Iris pigment epithelial cell (primary cell): Measurements from ENCODE around the gene TOR1A.
"Not testable (repeated sequence)": the region's sequence is repeated elsewhere in the genome, so short reads cannot be mapped to it uniquely, and the experiment has no call there.

ENCODE experiments used
- DNase-seq: peaks from one replicate; pipeline ENCODE4 v3.0.0-alpha.2; 2011; ENCODE audit warnings: low read depth

Gene TOR1A

DNA sequence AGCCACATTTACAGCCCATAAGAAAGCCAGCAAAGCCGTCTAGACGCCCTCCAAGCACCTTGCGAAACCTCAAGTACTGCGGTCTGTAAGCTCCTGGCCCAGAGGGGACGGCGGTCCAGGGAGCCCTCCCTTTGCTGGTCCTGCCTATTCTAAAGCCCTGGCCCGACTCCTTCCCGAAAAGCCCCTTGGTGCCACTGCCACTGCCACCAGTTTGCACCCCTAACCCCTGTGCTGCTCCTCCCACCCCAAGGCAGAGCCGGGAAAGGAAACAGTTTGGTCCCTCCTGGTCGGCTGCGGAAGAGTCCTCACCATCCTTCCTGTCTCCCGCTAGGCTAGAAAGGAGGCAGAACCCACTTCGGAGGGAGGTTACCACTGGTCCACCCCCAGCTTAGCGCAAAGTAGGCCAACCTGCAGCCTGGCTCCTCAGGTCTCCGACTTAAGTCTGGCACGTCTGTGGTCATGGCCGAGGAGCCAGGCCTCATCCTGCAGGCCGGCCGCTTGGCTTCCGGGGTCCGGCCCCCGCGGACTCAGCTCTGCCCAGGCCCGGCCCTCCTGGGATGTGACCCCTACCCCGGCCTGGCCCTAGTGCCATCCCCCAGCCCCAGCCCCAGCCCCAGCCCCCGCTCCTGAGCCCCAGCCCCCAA is 916 bp downstream of the TOR1A start:
- DNase-seq = peak; percentile 66

DNA sequence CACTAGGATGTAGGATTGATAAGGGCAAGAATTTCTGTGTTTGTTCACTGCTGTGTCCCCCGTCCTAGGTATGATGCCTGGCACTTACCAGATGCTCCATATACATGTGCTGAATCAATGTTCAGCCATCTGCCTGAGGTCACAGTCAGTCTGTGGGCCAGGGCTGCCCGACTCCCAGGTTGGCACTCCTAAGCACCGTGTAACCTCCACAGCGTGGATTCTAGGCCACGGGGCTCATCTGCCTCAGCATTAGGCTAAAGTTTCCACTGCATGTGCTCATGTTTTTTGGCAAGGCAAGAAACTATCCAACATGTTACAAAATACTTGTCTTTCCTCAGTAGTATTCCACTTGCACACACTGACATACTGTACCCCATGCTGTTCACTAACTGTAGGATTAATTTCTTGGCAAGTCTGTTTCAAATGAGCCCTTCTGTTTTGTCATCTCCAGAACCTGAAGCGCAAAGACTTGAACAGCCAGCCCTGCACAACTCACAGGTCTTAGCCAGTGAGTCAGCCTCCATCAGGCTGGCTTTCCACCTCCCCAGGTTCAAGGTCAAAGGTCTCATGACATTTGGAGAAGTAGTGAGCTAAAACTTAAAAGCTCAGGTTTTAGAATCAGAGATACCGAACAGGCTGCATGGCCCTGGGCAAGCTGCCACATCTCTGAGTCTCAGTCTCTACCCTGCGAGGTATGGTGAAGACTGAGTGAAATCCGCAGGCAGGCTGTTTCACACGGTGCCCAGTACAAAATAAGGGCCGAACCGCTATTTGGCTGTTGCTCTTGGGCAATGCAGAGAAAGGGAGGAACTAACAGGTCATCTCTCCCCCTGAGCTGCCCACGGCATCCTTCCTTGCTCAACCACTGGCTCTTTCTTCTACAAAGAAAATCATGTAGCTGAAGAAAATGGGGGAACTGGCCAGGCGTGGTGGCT is 7.2 kb downstream of the TOR1A start:
- no peak for DNase-seq

DNA sequence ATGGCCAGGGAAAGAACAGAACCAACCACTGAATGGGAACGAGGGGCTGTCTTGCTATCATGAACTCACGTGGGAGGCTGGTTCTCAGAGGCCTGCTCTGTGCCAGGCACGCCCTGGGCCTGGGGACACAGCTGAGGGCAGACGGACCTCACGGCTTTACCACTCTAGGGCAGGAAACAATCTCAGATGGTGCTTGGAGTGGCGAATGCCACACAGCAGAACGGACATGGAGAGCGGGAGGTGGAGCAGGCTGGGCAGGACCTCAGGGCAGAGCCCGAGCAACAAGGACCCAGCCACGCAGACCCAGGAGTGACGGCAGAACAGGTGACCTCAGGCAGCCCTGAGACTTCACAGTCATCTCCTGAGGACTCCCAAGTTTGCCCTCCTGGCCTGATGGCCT is 8.7 kb downstream of the TOR1A start:
- no peak for DNase-seq

DNA sequence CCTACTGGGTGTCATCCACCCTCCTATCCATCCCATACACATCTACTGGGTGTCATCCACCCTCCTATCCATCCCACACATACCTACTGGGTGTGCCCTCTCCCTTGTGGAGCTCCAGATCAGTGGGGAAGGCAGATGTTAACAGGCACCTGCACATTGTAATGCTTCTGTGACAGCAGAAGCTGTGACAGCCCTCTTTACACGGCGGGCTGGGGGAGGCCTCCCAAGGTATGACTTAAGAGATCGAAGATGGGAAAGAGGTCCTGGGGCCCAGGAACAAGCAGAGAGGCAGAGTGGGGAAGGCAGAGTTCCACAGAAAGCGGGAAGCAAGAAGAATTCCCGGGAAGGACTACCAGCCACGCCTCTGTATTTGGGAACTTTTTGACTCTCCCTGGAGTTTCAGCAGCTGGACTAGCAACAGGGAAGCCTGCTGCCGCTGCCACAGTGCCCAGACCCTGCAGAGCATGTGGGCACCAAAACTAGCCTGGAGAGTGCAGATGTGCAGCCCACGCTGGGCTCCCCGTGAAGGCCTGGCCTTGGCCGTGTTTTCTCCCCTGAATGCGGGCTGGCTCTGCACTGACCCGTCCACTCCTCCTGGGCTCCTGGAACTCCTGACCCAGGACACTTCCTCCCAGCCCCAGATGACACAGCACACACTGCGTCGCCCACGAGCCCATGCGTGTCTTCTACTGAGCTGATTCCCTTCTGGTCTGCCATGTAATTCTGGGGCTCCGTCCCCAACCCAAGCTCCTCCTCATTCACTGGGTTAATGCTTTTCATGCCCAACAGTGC is 9.3 kb downstream of the TOR1A start:
- DNase-seq = no peak

DNA sequence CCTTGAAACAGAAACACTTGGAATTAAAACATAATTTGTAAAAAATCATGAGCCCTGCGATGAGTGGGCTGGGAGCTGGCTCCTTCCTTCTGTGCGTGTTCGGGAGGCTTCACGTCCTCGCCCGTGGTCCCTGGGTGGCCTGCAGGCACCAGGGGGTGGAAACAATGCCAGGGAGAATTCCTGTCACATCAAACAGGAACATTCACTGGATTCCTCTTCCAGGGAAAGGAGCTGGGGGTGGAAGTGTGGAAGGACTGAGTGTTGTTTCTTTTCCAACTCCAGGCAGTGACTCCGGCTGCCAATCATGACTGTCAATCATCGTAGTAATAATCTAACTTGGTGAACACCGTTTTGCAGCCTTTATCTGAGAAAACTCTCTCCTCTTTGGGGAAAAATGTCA is 10.3 kb downstream of the TOR1A start:
- no peak for DNase-seq

- DNase-seq = no peak
Observed at GRCh38 chr9:129812385-129812784, 11.6 kb downstream of the TOR1A start.

GRCh38 chr9:129811967-129812363 is 12.0 kb downstream of the TOR1A start:
- no peak for DNase-seq

GRCh38 chr9:129810788-129811187 is 13.1 kb downstream of the TOR1A start:
- DNase-seq = no peak

DNA sequence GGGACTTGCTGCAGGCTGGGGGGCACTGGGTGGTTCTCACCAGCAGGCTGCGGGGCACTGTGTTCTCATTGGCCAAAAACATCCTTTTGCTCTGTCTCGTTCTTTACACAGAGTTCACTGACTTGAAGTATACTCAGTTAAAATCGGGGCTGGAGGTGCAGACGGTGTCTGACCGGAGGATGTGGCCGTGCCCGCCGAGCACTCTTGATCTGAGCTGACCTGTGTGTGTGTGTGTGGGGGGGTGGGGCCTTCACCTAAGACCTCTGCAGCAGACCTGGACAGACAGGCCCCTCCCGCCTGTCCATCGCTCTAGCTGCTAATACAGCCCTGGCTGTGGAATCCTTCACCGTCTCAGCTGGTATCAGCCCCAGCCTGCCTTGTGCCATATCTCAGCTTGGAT is 13.8 kb downstream of the TOR1A start:
- no peak for DNase-seq

GRCh38 chr9:129809346-129809745 is 14.6 kb downstream of the TOR1A start:
- no peak for DNase-seq

DNA sequence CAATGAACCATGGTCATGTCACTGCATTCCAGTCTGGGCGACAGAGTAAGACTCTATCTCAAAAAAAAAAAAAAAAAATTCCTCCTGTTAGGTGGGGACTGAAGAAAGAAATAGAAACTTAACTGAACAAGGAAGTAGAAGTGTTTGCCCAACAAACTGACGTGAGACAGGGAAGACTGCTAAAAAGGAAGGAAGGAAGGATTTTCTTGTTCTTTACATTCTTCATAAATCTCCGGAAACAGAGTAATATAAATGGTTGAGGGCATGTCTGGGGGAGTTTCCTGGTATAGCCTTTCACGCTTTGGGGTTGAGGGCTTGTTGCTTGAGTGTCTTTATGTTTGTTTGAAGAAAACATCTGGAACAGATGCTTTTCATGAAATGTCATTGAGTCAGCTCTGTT is 17.9 kb downstream of the TOR1A start:
- no peak for DNase-seq

GRCh38 chr9:129803676-129804060 is 20.3 kb downstream of the TOR1A start:
- DNase-seq = peak; percentile 16

- peak; percentile 93 for DNase-seq
Observed at GRCh38 chr9:129802833-129803675, 20.9 kb downstream of the TOR1A start, which contains the start of gene TOR1B. TOR1B (plus strand) TSS chr9:129803184; CDS start chr9:129803213, 29 bp downstream.

DNA sequence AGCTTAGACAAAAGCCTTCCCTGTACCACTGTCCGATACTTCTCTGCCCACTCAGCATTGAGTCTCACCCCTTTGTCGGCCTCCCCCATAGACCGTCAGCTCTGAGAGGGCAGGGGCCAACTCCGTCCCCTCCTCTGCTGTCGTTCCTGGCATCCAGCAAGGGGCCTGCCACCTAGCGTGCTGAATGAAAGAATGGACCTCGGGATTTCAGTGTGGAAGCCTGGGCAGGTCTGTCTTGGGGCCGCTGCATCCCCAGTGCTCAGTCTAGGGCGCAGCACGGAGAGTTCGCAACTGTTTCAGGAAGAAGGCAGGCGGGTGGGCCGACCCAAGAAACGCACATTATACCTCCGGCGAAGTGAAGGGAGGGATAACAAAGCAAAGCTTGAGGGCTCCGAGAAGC is 22.4 kb downstream of the TOR1A start:
- DNase-seq = no peak

DNA sequence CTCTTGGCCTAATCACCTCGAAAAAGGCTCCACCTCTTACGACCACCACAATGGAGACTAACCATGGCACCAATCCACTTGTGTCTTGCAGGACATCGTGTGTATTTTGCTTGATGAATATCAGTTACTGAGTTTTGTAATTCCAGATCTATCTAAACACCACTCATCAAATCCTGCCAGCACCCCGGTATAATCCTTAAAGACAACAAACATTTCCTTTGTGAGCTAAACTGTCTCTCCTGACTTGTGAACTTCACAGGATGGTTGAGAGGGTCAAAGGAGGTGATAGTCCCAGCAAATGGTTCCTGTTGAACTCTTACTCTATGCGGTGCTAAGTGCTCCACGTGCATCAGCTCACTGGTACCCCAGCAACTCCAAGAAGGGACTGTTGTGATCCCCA is 25.0 kb downstream of the TOR1A start:
- DNase-seq = peak; percentile 61

GRCh38 chr9:129796029-129796428 is 27.9 kb downstream of the TOR1A start:
- DNase-seq = not testable (repeated sequence)

- DNase-seq = no peak
Observed at GRCh38 chr9:129794549-129794948, 29.4 kb downstream of the TOR1A start.

- no peak for DNase-seq
Observed at GRCh38 chr9:129786481-129786880, 37.5 kb downstream of the TOR1A start.

GRCh38 chr9:129785866-129786265 is 38.1 kb downstream of the TOR1A start:
- DNase-seq = no peak

DNA sequence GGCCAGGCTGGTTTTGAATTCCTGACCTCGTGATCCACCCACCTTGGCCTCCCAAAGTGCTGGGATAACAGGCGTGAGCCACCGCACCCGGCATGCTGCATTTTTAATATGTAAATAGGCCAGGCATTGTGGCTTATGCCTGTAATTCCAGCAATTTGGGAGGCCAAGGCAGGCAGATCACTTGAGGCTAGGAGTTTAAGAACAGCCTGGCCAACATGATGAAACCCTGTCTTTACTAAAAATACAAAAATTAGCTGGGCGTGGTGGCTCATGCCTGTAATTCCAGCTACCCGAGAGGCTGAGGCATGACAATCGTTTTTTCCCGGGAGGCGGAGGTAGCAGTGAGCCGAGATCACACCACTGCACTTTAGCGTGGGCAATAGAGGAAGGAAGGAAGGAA is 39.0 kb downstream of the TOR1A start:
- not testable (repeated sequence) for DNase-seq

DNA sequence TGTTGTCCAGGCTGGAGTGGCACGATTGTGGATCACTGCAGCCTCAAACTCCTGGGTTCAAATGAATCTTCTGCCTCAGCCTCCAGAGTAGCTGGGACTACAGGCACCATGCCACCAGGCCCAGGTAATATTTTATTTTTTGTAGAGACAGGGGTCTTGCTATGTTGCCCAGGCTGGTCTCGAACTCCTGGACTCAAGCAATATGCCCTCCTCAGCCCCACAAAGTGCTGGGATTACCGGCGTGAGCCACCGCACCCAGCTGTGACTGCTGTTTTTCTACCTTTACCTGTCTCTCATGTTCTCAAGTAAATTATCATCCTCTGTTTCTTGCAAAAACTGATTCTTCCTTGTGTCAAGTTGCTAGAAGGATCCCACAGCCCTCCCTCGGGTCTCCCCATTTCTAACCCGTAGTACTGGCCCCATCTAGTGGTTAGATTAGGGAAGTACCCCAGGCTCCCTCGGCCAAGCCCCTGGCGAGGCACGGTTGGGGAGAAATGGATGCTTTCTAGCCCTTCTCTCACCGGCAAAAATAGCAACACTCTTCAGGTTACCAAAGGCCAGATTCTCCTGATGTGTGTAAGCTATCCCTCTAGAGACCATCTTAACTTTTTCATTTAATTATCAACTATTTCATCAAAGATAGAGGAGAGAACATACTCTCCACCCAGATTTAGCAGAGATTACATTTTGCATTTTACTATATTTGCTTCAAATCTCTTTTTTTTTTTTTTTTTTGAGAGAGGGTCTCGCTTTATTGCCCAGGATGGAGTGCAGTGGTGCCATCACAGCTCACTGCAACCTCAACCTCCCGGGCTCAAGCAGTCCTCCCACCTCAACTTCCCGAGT is 40.2 kb downstream of the TOR1A start:
- peak; percentile 67 for DNase-seq
